HCT116 (cell line): Measurements from ENCODE around the gene RHBDF2. TPM values are rescaled to one million over a fixed set of nuclear protein-coding genes. Genes with fewer than 3 reads are reported as not detected.

Experiments used
- ATAC-seq: fragments of 200-7000 bp; cut with Tn5 transposase; 2 replicates; pipeline ENCODE4 v1.9.1; 2020; ENCODE audit warnings: mild to moderate bottlenecking, moderate library complexity
- BruUV-seq: library from RNA; stranded (reverse); fragments of 400-500 nt; replicated peaks from 2 replicates; lab custom pipeline; 2021; lab: Mats Ljungman, UMichigan
- CTCF ChIA-PET: fragments of 300-600 bp; sonication (Branson Sonifier 250); formaldehyde crosslinking; loops from one replicate; lab custom pipeline; 2021; ENCODE audit warnings: antibody characterized with exemption; lab: Charles Lee
- POLR2A ChIA-PET: fragments of 300-600, 350-600 bp; sonication (Branson Sonifier 250); formaldehyde crosslinking; loops from one replicate; lab custom pipeline; 2021; ENCODE audit warnings: antibody characterized with exemption; lab: Charles Lee
- RAD21 ChIA-PET, 2 experiments: fragments of 300-600 bp; sonication (Branson Sonifier 250); formaldehyde crosslinking; loops; one replicate each; lab custom pipeline; 2023; ENCODE audit warnings: low total read pairs in 2 of 2; ENCODE audit not compliant: uncharacterized antibody in 2 of 2, unreplicated experiment in 2 of 2, low non-redundant PET in 1 of 2; lab: Charles Lee
- DNase-seq: peaks from one replicate; pipeline ENCODE4 v3.0.0-alpha.2; 2010; ENCODE audit warnings: low read depth, low spot score
- H2AFZ ChIP-seq: fragments of 200-600 bp; shearing (Covaris generic), sonication (generic); 2 replicates; pipeline ENCODE4 v1.6.1; 2017; ENCODE audit warnings: low read depth, mixed run types, mixed read lengths, antibody characterized with exemption, low read length; ENCODE audit not compliant: poor library complexity, severe bottlenecking
- H3K27ac ChIP-seq: 2 replicates; pipeline ENCODE4 v1.5.1; 2012; ENCODE audit warnings: low read depth, low read length
- H3K27me3 ChIP-seq: fragments of 200-600 bp; sonication (generic); 2 replicates; pipeline ENCODE4 v1.6.1; 2016; ENCODE audit warnings: mixed run types, low read length, mixed read lengths; ENCODE audit not compliant: insufficient read depth
- H3K36me3 ChIP-seq, 2 experiments: fragments of 200-500 bp in 1 of 2; fragments of 200-600 bp in 1 of 2; sonication (Bioruptor generic) in 1 of 2; sonication (generic) in 1 of 2; 2 replicates each; pipeline versions ENCODE4 v1.5.1 to v1.6.1; 2014 to 2016; ENCODE audit warnings: low read length in 2 of 2, inconsistent platforms in 1 of 2, mixed read lengths in 1 of 2, mixed run types in 1 of 2; ENCODE audit not compliant: insufficient read depth in 2 of 2, control insufficient read depth in 1 of 2
- H3K4me1 ChIP-seq, 2 experiments: fragments of 200-600 bp in 1 of 2; sonication (generic) in 1 of 2; 2 replicates each; pipeline versions ENCODE4 v1.5.1 to v1.6.1; 2012 to 2017; ENCODE audit warnings: low read length in 2 of 2, inconsistent platforms in 1 of 2, mild to moderate bottlenecking in 1 of 2, mixed read lengths in 1 of 2, mixed run types in 1 of 2, moderate library complexity in 1 of 2; ENCODE audit not compliant: insufficient read depth in 2 of 2, control insufficient read depth in 1 of 2
- H3K4me2 ChIP-seq: fragments of 200-600 bp; sonication (generic); 2 replicates; pipeline ENCODE4 v1.6.1; 2017; ENCODE audit warnings: mixed run types, low read length, mixed read lengths
- H3K4me3 ChIP-seq, 2 experiments: fragments of 200-600 bp in 1 of 2; sonication (generic) in 1 of 2; replicated peaks in 1 of 2; 2 replicates each; pipeline ENCODE4 v1.5.1; 2011 to 2016; ENCODE audit warnings: low read length in 2 of 2, control low read depth in 1 of 2, low read depth in 1 of 2, mild to moderate bottlenecking in 1 of 2, mixed read lengths in 1 of 2, mixed run types in 1 of 2
- H3K79me2 ChIP-seq: fragments of 200-600 bp; sonication (generic); 2 replicates; pipeline ENCODE4 v1.6.1; 2017; ENCODE audit warnings: mild to moderate bottlenecking, mixed run types, low read length, moderate library complexity, mixed read lengths; ENCODE audit not compliant: insufficient read depth
- H3K9ac ChIP-seq: fragments of 200-600 bp; sonication (generic); 2 replicates; pipeline ENCODE4 v1.6.1; 2016; ENCODE audit warnings: low read length, mixed read lengths
- H3K9me2 ChIP-seq: fragments of 200-600 bp; sonication (generic), shearing (Covaris generic); 2 replicates; pipeline ENCODE4 v1.6.1; 2017; ENCODE audit warnings: mixed run types, mild to moderate bottlenecking, moderate library complexity; ENCODE audit not compliant: insufficient read depth
- H3K9me3 ChIP-seq, 2 experiments: fragments of 200-500 bp in 1 of 2; fragments of 200-600 bp in 1 of 2; sonication (Bioruptor generic) in 1 of 2; sonication (generic) in 1 of 2; 2 replicates each; pipeline ENCODE4 v1.6.1; 2014 to 2017; ENCODE audit warnings: low read length in 2 of 2, mixed read lengths in 2 of 2, inconsistent platforms in 1 of 2, low read depth in 1 of 2, mild to moderate bottlenecking in 1 of 2, mixed run types in 1 of 2, moderate library complexity in 1 of 2; ENCODE audit not compliant: control insufficient read depth in 1 of 2, insufficient read depth in 1 of 2
- H4K20me1 ChIP-seq: fragments of 200-600 bp; sonication (generic), shearing (Covaris generic); 2 replicates; pipeline ENCODE4 v1.6.1; 2017; ENCODE audit warnings: mixed run types, mild to moderate bottlenecking, moderate library complexity; ENCODE audit not compliant: insufficient read depth
- EZH2 ChIP-seq: fragments of 200-600 bp; sonication (generic); IDR thresholded peaks from 2 replicates; pipeline ENCODE4 v1.6.1; 2017; ENCODE audit warnings: antibody characterized with exemption, mixed run types
- POLR2AphosphoS5 ChIP-seq: IDR thresholded peaks from 2 replicates; pipeline ENCODE4 v1.6.1; 2011; ENCODE audit warnings: mild to moderate bottlenecking, low read depth, low read length, moderate library complexity
- TCF7L2 ChIP-seq: IDR thresholded peaks from 2 replicates; pipeline ENCODE4 v1.7.0; 2011; ENCODE audit warnings: borderline replicate concordance, inconsistent platforms; ENCODE audit not compliant: insufficient read depth, insufficient read length; ENCODE audit errors: extremely low read depth
- intact Hi-C: fragments of 100-400 bp; cut with micrococcal nuclease; formaldehyde crosslinking; loops from 2 replicates; pipeline ENCODE4 v1.10.0; 2022
- total RNA-seq: library from RNA; stranded (reverse); gene quantifications from one replicate; pipeline ENCODE4 v1.2.1, GENCODE V29; 2021; ENCODE audit not compliant: unreplicated experiment
- TF ChIP-seq, protein P1 (sequence below): IDR thresholded peaks from 2 replicates; pipeline ENCODE4 v1.6.1; 2012
- TF ChIP-seq, protein P2 (sequence below): IDR thresholded peaks from 2 replicates; pipeline ENCODE4 v1.6.1; 2012; ENCODE audit warnings: low read depth

Gene RHBDF2
- total RNA-seq, 1 experiment from 2014 or later: 61.1 TPM

DNA sequence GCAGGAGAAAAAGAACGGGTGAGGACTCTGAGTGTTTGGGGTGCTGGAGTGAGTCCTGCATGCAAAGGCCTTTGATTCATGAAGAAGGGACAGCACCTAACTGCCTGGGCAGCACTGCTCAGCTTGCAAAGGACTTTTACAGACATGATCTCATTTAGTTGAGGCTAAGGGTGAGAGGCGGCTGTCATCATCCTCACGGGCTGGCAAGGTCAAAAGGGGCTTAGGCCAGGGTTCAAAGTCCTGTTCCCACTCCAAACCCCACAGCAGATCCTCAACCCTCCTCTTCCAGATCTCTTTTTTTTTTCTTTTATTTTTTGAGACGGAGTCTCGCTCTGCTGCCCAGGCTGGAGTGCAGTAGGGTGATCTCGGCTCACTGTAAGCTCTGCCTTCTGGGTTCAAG lies 4.8 kb downstream of the RHBDF2 start:
- Histone ChIP-seq H3K27me3 (no peaks in the 10 kb centered on the region), H3K9me3 (no peaks in the 10 kb centered on the region), H3K4me3 (no peak overlapping the region), H3K36me3 (no peaks in the 10 kb centered on the region; a peak in 1 of 4 replicates), H3K4me2 (no peak overlapping the region), H3K9me2 (no peaks in the 10 kb centered on the region), H2AFZ (no peak overlapping the region), H3K9ac (no peak overlapping the region), H4K20me1 (peaks cover 5% of the 10 kb centered on the region; the same call in 1 of the 2 replicates), H3K27ac (no peak overlapping the region), H3K4me1 (peaks cover 24 to 45% of the 10 kb centered on the region in 2 experiments), H3K79me2 (peaks cover 56% of the 10 kb centered on the region)
- ChIA-PET RAD21 (no interaction called here), POLR2A (no interaction called here), CTCF (no interaction called here)
- BruUV-seq: no TSS peak
- intact Hi-C loops: no loop called here
- DNase-seq (no peak), ATAC-seq (no peak)
- TF ChIP-seq TCF7L2 (no peak), EZH2 (no peak), POLR2AphosphoS5 (no peak)
- TF ChIP-seq, protein P1, sequence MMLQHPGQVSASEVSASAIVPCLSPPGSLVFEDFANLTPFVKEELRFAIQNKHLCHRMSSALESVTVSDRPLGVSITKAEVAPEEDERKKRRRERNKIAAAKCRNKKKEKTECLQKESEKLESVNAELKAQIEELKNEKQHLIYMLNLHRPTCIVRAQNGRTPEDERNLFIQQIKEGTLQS: no peak
- TF ChIP-seq, protein P2, sequence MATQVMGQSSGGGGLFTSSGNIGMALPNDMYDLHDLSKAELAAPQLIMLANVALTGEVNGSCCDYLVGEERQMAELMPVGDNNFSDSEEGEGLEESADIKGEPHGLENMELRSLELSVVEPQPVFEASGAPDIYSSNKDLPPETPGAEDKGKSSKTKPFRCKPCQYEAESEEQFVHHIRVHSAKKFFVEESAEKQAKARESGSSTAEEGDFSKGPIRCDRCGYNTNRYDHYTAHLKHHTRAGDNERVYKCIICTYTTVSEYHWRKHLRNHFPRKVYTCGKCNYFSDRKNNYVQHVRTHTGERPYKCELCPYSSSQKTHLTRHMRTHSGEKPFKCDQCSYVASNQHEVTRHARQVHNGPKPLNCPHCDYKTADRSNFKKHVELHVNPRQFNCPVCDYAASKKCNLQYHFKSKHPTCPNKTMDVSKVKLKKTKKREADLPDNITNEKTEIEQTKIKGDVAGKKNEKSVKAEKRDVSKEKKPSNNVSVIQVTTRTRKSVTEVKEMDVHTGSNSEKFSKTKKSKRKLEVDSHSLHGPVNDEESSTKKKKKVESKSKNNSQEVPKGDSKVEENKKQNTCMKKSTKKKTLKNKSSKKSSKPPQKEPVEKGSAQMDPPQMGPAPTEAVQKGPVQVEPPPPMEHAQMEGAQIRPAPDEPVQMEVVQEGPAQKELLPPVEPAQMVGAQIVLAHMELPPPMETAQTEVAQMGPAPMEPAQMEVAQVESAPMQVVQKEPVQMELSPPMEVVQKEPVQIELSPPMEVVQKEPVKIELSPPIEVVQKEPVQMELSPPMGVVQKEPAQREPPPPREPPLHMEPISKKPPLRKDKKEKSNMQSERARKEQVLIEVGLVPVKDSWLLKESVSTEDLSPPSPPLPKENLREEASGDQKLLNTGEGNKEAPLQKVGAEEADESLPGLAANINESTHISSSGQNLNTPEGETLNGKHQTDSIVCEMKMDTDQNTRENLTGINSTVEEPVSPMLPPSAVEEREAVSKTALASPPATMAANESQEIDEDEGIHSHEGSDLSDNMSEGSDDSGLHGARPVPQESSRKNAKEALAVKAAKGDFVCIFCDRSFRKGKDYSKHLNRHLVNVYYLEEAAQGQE: no peak
- TF ChIP-seq, all 23 proteins: peak for 0
